ENCODE measurements around the gene SLC17A3.

DNA sequence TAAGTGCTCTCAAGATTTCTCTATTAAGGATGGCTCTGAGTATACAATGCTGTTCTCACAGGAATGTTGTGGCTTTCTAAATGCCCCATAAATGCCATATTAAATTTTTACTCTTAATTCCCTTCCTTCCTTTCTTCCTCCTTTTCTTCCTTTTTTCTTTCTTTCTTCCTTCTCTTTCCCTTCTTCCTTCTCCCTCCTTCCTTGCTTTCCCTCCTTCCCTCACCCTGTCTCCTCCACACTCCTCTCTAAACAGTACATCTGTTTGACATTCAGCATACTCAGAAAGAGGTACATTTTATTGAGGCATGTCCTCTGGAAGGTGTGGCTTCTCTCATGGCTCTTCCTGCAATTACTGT is 41.8 kb downstream of the SLC17A3 start:
- TF ChIP-seq, protein P1, sequence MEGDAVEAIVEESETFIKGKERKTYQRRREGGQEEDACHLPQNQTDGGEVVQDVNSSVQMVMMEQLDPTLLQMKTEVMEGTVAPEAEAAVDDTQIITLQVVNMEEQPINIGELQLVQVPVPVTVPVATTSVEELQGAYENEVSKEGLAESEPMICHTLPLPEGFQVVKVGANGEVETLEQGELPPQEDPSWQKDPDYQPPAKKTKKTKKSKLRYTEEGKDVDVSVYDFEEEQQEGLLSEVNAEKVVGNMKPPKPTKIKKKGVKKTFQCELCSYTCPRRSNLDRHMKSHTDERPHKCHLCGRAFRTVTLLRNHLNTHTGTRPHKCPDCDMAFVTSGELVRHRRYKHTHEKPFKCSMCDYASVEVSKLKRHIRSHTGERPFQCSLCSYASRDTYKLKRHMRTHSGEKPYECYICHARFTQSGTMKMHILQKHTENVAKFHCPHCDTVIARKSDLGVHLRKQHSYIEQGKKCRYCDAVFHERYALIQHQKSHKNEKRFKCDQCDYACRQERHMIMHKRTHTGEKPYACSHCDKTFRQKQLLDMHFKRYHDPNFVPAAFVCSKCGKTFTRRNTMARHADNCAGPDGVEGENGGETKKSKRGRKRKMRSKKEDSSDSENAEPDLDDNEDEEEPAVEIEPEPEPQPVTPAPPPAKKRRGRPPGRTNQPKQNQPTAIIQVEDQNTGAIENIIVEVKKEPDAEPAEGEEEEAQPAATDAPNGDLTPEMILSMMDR (IDR thresholded peaks at IDR 0.05; ENCODE audit: insufficient read depth, low read length, poor library complexity, severe bottlenecking): no peak
- TF ChIP-seq EZH2phosphoT487 (conservative IDR thresholded peaks at IDR 0.05; ENCODE audit: low read length): no peak

Measured in SU-DHL-6 (cell line).